ENCODE data around the gene SLC6A13. TPM values are rescaled to one million over a fixed set of nuclear protein-coding genes. Genes with fewer than 3 reads are reported as not detected.

Gene SLC6A13
- total RNA-seq, 1 donor from 2014 or later: not detected

DNA sequence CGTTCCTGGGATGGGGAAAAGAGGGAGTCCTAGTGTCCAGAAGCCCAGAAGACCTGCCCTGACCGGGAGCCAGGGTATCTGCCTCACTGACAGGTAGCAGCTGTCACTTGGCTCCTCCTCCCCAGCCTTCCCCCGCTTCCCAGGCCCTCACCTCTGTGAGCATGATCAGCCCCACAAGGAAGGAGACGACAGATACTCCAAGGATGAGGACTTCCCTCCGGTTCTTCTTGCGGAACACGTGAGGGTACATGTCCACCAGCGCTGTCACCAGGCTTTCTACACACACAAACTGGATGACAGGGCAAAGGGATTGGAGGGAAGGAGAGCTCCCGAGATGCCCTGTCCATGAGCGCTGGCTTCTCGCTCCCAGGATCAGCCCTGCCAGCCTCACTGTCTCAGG, 38.8 kb downstream of the SLC6A13 start:
- TF ChIP-seq, protein P1, sequence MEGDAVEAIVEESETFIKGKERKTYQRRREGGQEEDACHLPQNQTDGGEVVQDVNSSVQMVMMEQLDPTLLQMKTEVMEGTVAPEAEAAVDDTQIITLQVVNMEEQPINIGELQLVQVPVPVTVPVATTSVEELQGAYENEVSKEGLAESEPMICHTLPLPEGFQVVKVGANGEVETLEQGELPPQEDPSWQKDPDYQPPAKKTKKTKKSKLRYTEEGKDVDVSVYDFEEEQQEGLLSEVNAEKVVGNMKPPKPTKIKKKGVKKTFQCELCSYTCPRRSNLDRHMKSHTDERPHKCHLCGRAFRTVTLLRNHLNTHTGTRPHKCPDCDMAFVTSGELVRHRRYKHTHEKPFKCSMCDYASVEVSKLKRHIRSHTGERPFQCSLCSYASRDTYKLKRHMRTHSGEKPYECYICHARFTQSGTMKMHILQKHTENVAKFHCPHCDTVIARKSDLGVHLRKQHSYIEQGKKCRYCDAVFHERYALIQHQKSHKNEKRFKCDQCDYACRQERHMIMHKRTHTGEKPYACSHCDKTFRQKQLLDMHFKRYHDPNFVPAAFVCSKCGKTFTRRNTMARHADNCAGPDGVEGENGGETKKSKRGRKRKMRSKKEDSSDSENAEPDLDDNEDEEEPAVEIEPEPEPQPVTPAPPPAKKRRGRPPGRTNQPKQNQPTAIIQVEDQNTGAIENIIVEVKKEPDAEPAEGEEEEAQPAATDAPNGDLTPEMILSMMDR (IDR thresholded peaks at IDR 0.05): no peak
- H3K4me3 ChIP-seq: no peak overlapping the region
- no peaks in the 10 kb centered on the region for H3K9me3 ChIP-seq
- no peaks in the 10 kb centered on the region for H3K36me3 ChIP-seq
- intact Hi-C loops (cut with DNase I): no loop called here
- DNase-seq (ENCODE audit: low spot score in 2 of 2): peak in 1 of 2 donors; percentile 55
- H3K4me1 ChIP-seq: no peaks in the 10 kb centered on the region
- no peak overlapping the region for H3K27ac ChIP-seq
- no peaks in the 10 kb centered on the region for H3K27me3 ChIP-seq

DNA sequence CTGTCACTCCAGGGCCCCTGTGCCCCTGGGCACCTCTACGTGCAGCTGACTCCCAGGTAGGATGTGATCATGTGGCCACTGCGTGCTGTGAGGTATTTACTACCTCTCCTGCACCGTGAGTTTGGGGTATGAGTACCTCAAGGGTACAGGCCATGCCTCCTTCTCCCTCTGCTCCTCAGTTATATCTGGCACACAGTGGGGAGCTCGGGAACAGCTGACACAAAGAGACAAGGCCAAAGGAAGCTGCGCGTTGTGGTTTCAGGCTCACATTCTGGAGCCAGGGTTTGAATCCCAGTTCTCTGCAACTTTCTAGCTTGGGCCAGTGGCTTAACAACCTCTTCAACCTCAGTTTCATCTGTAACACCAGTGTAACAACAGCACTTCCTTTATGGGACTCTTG, 40.9 kb downstream of the SLC6A13 start:
- H3K27ac ChIP-seq: no peak overlapping the region
- H3K9me3 ChIP-seq: no peaks in the 10 kb centered on the region
- no peaks in the 10 kb centered on the region for H3K4me1 ChIP-seq
- no peaks in the 10 kb centered on the region for H3K27me3 ChIP-seq
- H3K4me3 ChIP-seq: no peak overlapping the region
- H3K36me3 ChIP-seq: no peaks in the 10 kb centered on the region
- DNase-seq (ENCODE audit: low spot score in 2 of 2): no peak
- TF ChIP-seq, protein P1 (IDR thresholded peaks at IDR 0.05): no peak
- intact Hi-C loops (cut with DNase I): no loop called here

DNA sequence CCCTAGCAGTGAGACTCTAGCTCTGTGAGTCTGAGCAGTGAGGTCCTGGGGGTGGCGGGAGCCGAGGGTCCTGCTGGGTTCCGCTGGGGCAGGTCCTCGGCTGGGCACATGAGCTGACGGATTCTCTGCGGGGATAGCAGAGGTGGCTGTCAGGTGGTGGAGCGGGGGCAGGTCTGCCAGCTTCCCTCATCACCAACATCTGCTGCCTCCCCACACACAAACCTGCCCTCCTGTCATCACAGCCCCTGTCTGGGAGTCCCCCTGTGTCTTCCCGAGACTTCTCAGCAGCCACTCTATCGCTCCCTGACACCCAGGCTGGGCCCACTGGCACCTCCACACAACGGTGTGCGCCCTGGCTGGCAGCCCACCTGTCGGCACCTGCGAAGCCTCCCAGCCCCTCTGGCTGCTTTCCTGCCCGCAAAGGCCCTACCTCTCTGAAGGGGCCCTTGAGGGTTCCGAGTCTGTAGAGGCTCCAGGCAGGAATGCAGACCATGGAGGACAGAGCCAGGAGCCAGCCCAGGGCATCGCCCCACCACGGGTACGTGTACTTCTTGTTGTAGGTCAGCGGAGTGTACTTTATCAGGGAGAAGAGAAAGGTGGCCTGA, 41.6 kb downstream of the SLC6A13 start:
- H3K4me3 ChIP-seq: no peak overlapping the region
- TF ChIP-seq, protein P1 (IDR thresholded peaks at IDR 0.05): no peak
- H3K27me3 ChIP-seq: no peaks in the 10 kb centered on the region
- no peaks in the 10 kb centered on the region for H3K4me1 ChIP-seq
- intact Hi-C loops (cut with DNase I): no loop called here
- H3K36me3 ChIP-seq: no peaks in the 10 kb centered on the region
- DNase-seq (ENCODE audit: low spot score in 2 of 2): no peak
- H3K9me3 ChIP-seq: no peaks in the 10 kb centered on the region
- H3K27ac ChIP-seq: no peak overlapping the region

DNA sequence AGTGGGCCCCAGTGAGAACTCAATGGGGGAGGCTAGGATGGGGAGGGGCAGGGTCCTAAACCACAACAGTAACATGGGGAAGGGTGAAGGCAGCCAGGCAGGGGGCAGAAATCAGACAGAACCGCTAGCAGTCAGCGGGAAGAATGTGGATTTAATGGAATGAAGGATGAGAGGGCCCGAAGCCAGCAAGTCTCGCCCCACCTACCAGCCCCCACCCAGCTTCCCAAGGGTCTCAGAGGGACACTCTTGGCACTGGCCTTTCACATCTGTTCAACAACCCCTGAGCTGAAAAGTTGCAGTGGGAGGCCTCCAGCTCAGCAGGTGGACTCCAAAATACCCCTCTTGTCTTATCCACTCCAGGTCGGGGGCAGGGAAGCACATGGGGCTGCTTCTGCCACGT, 42.1 kb downstream of the SLC6A13 start:
- TF ChIP-seq, protein P1 (IDR thresholded peaks at IDR 0.05): no peak
- no peaks in the 10 kb centered on the region for H3K4me1 ChIP-seq
- H3K4me3 ChIP-seq: no peak overlapping the region
- H3K27me3 ChIP-seq: no peaks in the 10 kb centered on the region
- intact Hi-C loops (cut with DNase I): no loop called here
- no peaks in the 10 kb centered on the region for H3K36me3 ChIP-seq
- H3K27ac ChIP-seq: no peak overlapping the region
- DNase-seq (ENCODE audit: low spot score in 2 of 2): no peak
- no peaks in the 10 kb centered on the region for H3K9me3 ChIP-seq

DNA sequence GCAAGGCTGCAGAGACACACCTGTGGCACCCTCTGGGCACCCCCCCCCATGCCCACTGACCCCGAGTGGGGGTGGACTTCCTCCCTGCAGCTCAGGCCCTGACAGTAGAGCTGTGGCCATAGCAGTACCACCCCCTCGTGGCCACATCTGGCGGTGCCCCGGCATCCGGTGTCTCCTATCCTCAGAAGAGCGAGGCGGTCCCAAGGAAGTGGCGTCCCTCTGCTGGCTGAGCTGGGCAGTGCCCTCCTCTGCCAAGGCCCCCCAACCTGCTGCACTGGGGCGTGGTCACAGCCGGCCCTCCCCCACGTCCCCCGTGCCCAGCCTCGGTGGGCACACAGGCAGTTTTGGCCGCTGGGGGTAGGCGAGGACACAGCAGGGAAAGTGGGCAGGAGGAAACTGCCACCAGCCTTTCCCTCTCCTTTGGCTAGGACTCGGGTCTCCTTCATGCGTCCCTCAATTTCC, 42.7 kb downstream of the SLC6A13 start:
- intact Hi-C loops (cut with DNase I): no loop called here
- H3K36me3 ChIP-seq: no peaks in the 10 kb centered on the region
- no peak overlapping the region for H3K4me3 ChIP-seq
- no peak overlapping the region for H3K27ac ChIP-seq
- no peaks in the 10 kb centered on the region for H3K9me3 ChIP-seq
- H3K27me3 ChIP-seq: no peaks in the 10 kb centered on the region
- TF ChIP-seq, protein P1 (IDR thresholded peaks at IDR 0.05): peak; percentile 15 to 51 (median 49)
- peak in 1 of 2 donors; percentile 73 for DNase-seq (ENCODE audit: low spot score in 2 of 2)
- H3K4me1 ChIP-seq: no peaks in the 10 kb centered on the region
